Astrocyte (in vitro differentiated cells and primary cell): ENCODE data around the gene KCNQ5. TPM values are rescaled to one million over a fixed set of nuclear protein-coding genes. Genes with fewer than 3 reads are reported as not detected.

Source experiments
- DNase-seq: peaks from one replicate; pipeline ENCODE4 v3.0.0-alpha.2; 2010; ENCODE audit warnings: low read depth
- FAIRE-seq: peaks from 2 replicates; lab custom pipeline; 2011; peaks lifted over from hg19 to GRCh38; lab: Jason Lieb, UNC
- H2AFZ ChIP-seq: 2 replicates; pipeline ENCODE4 v1.6.0; 2012; ENCODE audit warnings: low read depth, low read length, inconsistent platforms
- H3K27ac ChIP-seq: 2 replicates; pipeline ENCODE4 v1.5.1; 2011; ENCODE audit warnings: low read depth, low read length, inconsistent platforms
- H3K27me3 ChIP-seq: 2 replicates; pipeline ENCODE4 v1.6.0; 2011; ENCODE audit warnings: low read length, inconsistent platforms; ENCODE audit not compliant: insufficient read depth
- H3K36me3 ChIP-seq: 2 replicates; pipeline ENCODE4 v1.5.1; 2011; ENCODE audit warnings: low read length, inconsistent platforms; ENCODE audit not compliant: insufficient read depth
- H3K4me1 ChIP-seq: 2 replicates; pipeline ENCODE4 v1.5.1; 2011; ENCODE audit warnings: low read length, inconsistent platforms; ENCODE audit not compliant: insufficient read depth
- H3K4me2 ChIP-seq: 2 replicates; pipeline ENCODE4 v1.6.0; 2012; ENCODE audit warnings: low read length, inconsistent platforms
- H3K4me3 ChIP-seq: 2 replicates; pipeline ENCODE4 v1.5.1; 2011; ENCODE audit warnings: low read depth, mild to moderate bottlenecking, low read length, inconsistent platforms; ENCODE audit not compliant: insufficient read depth
- H3K79me2 ChIP-seq: 2 replicates; pipeline ENCODE4 v1.6.0; 2012; ENCODE audit warnings: mild to moderate bottlenecking, low read length, inconsistent platforms; ENCODE audit not compliant: insufficient read depth
- H3K9ac ChIP-seq: 2 replicates; pipeline ENCODE4 v1.6.0; 2012; ENCODE audit warnings: mild to moderate bottlenecking, low read length, inconsistent platforms
- H3K9me3 ChIP-seq: 2 replicates; pipeline ENCODE4 v1.5.1; 2012; ENCODE audit warnings: low read depth, mild to moderate bottlenecking, low read length, inconsistent platforms; ENCODE audit not compliant: insufficient read depth
- H4K20me1 ChIP-seq: 2 replicates; pipeline ENCODE4 v1.6.0; 2012; ENCODE audit warnings: low read length, inconsistent platforms; ENCODE audit not compliant: insufficient read depth
- H3K27ac Mint-ChIP-seq: one replicate; pipeline ENCODE4 v1.8.0; 2021; ENCODE audit warnings: mild to moderate bottlenecking, mixed read lengths; ENCODE audit not compliant: unreplicated experiment
- H3K27me3 Mint-ChIP-seq: one replicate; pipeline ENCODE4 v1.8.0; 2021; ENCODE audit warnings: low read depth, mixed read lengths; ENCODE audit not compliant: unreplicated experiment
- H3K36me3 Mint-ChIP-seq: one replicate; pipeline ENCODE4 v1.8.0; 2021; ENCODE audit warnings: low read depth, mixed read lengths; ENCODE audit not compliant: unreplicated experiment
- H3K4me1 Mint-ChIP-seq: one replicate; pipeline ENCODE4 v1.8.0; 2021; ENCODE audit warnings: low read depth, mixed read lengths; ENCODE audit not compliant: unreplicated experiment
- H3K4me3 Mint-ChIP-seq: one replicate; pipeline ENCODE4 v1.8.0; 2021; ENCODE audit warnings: mild to moderate bottlenecking, moderate library complexity, mixed read lengths; ENCODE audit not compliant: unreplicated experiment
- H3K9me3 Mint-ChIP-seq: one replicate; pipeline ENCODE4 v1.8.0; 2021; ENCODE audit warnings: mild to moderate bottlenecking, mixed read lengths; ENCODE audit not compliant: unreplicated experiment
- EZH2 ChIP-seq: IDR thresholded peaks from 2 replicates; pipeline ENCODE4 v1.6.1; 2012; ENCODE audit warnings: mild to moderate bottlenecking, low read length, inconsistent platforms; ENCODE audit not compliant: insufficient read depth
- total RNA-seq: library from RNA; stranded (reverse); gene quantifications from 2 replicates; pipeline ENCODE4 v1.2.1, GENCODE V29; 2021
- TF ChIP-seq, protein P1 (sequence below): IDR thresholded peaks from 2 replicates; pipeline ENCODE4 v1.5.1; 2011; ENCODE audit warnings: low read depth, mild to moderate bottlenecking, inconsistent platforms, low read length, moderate library complexity; ENCODE audit not compliant: insufficient read depth

Gene KCNQ5
- total RNA-seq, 1 donor from 2014 or later, result 2.0 TPM

GRCh38 chr6:73152556-73152955 is 530.7 kb downstream of the KCNQ5 start:
- H3K4me2 ChIP-seq, result no peak overlapping the region
- H3K79me2 ChIP-seq, result no peaks in the 10 kb centered on the region
- Mint-ChIP-seq H3K27ac (no peak overlapping the region), H3K4me3 (no peak overlapping the region), H3K9me3 (no peaks in the 10 kb centered on the region), H3K36me3 (no peaks in the 10 kb centered on the region), H3K4me1 (no peaks in the 10 kb centered on the region), H3K27me3 (peaks cover 2% of the 10 kb centered on the region)
- FAIRE-seq (no peak), DNase-seq (no peak)
- H4K20me1 ChIP-seq, result no peaks in the 10 kb centered on the region
- no peaks in the 10 kb centered on the region for H3K27me3 ChIP-seq
- no peaks in the 10 kb centered on the region for H3K36me3 ChIP-seq
- no peaks in the 10 kb centered on the region for H3K4me1 ChIP-seq
- no peaks in the 10 kb centered on the region for H3K9me3 ChIP-seq
- H3K9ac ChIP-seq, result no peak overlapping the region
- no peak overlapping the region for H2AFZ ChIP-seq
- H3K27ac ChIP-seq, result no peak overlapping the region
- TF ChIP-seq, protein P1, sequence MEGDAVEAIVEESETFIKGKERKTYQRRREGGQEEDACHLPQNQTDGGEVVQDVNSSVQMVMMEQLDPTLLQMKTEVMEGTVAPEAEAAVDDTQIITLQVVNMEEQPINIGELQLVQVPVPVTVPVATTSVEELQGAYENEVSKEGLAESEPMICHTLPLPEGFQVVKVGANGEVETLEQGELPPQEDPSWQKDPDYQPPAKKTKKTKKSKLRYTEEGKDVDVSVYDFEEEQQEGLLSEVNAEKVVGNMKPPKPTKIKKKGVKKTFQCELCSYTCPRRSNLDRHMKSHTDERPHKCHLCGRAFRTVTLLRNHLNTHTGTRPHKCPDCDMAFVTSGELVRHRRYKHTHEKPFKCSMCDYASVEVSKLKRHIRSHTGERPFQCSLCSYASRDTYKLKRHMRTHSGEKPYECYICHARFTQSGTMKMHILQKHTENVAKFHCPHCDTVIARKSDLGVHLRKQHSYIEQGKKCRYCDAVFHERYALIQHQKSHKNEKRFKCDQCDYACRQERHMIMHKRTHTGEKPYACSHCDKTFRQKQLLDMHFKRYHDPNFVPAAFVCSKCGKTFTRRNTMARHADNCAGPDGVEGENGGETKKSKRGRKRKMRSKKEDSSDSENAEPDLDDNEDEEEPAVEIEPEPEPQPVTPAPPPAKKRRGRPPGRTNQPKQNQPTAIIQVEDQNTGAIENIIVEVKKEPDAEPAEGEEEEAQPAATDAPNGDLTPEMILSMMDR, result no peak
- TF ChIP-seq EZH2, result no peak
- H3K4me3 ChIP-seq, result no peak overlapping the region

DNA sequence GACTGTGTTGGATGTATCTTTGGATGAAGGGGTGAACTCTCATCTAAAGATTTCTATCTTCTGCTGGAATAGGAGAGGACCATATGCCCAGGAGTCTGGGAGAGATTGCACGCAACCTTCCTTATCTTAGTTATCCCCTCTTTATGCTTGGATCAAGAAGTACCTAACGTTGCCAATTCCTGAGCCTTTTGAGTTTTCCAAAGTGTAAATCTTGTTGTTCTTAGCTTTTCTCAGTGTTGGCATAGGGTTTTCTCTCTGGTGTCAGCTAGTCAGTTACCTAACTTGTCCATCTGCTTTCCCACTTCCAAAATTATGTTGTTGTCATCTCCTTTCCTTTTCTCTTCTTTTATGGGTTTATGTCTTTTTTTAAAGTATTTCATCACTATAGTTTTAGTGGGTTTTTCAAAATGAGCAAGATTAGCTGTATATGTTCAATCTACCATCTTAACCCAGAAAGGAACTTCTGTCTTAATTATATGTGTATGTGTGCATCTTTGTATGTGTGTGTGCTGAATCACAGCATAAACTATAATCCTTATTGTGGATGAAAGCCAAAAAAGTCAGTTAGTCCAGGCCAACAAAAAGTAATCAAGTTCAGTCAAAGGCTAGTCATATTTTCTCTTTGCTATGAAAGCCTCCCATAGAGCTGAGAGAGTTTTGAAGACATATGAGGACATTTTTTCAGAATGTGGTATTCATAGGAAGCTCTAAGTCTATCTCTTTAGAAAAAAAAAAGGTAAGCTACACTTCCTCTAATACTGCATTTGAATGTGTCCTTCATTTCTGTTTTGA is 531.3 kb downstream of the KCNQ5 start:
- Histone ChIP-seq H2AFZ (no peak overlapping the region), H3K27ac (no peak overlapping the region), H4K20me1 (no peaks in the 10 kb centered on the region), H3K27me3 (no peaks in the 10 kb centered on the region), H3K79me2 (no peaks in the 10 kb centered on the region), H3K9ac (no peak overlapping the region), H3K4me2 (no peak overlapping the region), H3K4me1 (no peaks in the 10 kb centered on the region), H3K4me3 (no peak overlapping the region), H3K36me3 (no peaks in the 10 kb centered on the region), H3K9me3 (no peaks in the 10 kb centered on the region)
- H3K27ac Mint-ChIP-seq, result no peak overlapping the region
- H3K4me3 Mint-ChIP-seq, result no peak overlapping the region
- no peaks in the 10 kb centered on the region for H3K36me3 Mint-ChIP-seq
- peaks cover 2% of the 10 kb centered on the region for H3K27me3 Mint-ChIP-seq
- no peak for TF ChIP-seq EZH2
- TF ChIP-seq, protein P1, result no peak
- FAIRE-seq, result no peak
- no peak for DNase-seq
- no peaks in the 10 kb centered on the region for H3K9me3 Mint-ChIP-seq
- H3K4me1 Mint-ChIP-seq, result no peaks in the 10 kb centered on the region
